AML-193 (cell line): ENCODE measurements around the gene SLC16A6.
"Not testable (repeated sequence)": the region's sequence is repeated elsewhere in the genome, so short reads cannot be mapped to it uniquely, and the experiment has no call there.

Experiments used
- DNase-seq, 2 experiments: peaks; one replicate each; lab custom pipeline; 2025; lab: John Stamatoyannopoulos, UW

Gene SLC16A6

GRCh38 chr17:68290268-68290954, 516 bp downstream of the SLC16A6 start:
- DNase-seq = peak; percentile 24 to 38

GRCh38 chr17:68289936-68290267, 1.0 kb downstream of the SLC16A6 start:
- DNase-seq = no peak

DNA sequence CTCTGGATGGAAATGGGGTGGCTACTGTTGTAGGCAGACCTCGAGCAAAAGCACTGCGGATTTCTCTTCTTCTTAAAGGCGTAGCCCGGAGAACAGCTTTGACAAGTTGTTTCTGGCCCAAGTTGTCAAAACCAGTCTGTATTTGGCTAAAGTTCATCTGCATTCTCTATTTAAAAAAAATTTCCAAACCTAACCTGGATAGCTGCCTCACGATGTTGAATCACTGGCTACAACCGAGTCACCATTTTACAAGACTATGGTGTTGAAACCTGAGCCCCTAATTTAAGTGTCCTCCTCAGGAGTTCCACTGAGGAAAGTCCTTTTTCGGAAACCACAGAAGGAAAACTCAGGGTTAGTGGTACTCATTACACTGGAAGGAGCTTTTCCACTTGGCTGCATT, 1.5 kb downstream of the SLC16A6 start:
- no peak for DNase-seq

DNA sequence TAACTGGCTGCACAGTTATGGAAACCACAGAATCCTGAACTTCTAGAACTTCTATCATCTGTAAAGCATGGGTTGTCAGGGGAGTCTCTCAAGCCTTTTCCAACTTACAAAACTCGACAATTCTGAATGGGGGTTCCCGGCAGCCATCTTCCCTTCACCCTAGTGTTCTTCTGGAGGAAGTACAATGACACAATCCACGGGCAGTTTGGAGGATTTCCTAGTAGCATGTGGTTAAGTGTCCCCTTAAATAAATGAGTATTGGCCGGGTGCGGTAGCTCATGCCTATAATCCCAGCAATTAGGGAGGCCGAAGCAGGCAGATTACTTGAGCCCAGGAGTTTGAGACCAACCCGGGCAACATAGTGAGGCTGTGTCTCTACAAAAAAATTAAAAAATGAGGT, 2.1 kb downstream of the SLC16A6 start:
- DNase-seq = peak; percentile 72 to 75

- DNase-seq = peak; percentile 65 to 71
These were observed 2.6 kb downstream of the SLC16A6 start for GRCh38 chr17:68288375-68288774.

GRCh38 chr17:68281965-68282364, 9.0 kb downstream of the SLC16A6 start:
- DNase-seq = not testable (repeated sequence)

DNA sequence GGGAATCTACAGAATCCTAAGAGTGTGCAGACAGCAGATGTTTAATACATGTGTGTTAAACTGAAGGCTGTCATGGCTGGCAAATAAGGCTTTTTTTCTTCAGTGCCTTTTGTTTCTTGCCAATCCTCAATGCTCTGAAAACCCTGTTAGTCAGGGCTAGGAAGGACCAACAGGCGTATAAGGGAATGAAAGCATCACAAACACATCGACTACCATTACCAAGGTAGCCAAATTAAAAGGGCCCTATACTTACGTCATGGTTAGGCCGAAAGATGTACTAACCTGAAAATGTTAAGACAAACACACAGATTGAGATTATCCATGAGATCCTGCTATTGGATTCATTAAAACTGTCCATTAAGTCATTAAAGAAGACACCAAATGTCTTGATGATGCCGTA, 13.1 kb downstream of the SLC16A6 start:
- no peak for DNase-seq

- not testable (repeated sequence) for DNase-seq
These were observed 14.6 kb downstream of the SLC16A6 start for GRCh38 chr17:68276339-68276738.

DNA sequence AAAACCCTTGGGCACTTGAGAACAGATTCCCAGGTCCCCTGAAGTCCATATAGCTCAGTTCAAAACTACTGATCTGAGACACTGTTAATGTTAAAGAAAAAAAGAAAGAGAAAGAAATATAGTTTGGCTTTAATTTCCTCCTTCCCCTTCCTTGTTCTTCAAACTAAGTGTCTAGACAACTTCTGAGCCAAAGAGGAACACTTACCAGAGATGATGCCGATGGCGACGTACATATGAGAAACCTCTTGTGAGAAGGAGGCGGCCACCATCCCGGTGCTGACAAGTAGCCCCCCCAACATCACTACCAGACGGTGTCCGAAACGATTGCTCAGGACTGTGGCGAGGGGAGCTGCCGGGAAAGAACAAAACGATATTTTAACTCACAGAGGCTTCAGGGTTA, 17.2 kb downstream of the SLC16A6 start:
- no peak for DNase-seq

DNA sequence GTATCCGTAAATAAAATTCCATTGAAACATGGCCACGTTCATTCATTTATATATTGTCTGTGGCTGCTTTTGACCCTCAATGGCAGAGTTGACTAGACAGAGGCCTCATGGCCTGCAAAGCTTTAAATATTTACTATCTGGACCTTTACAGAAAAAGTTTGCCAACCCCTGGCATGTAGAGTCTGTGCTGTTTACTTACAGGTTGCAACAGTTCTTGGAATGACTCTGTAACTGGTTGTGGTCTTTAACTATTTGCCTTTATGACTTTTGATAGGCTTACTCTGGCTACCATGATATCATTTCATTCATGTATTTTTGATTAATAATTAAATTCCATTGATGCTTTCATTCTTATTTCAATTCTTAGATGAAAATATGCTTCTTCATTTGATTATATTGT, 25.1 kb downstream of the SLC16A6 start:
- DNase-seq = not testable (repeated sequence)

DNA sequence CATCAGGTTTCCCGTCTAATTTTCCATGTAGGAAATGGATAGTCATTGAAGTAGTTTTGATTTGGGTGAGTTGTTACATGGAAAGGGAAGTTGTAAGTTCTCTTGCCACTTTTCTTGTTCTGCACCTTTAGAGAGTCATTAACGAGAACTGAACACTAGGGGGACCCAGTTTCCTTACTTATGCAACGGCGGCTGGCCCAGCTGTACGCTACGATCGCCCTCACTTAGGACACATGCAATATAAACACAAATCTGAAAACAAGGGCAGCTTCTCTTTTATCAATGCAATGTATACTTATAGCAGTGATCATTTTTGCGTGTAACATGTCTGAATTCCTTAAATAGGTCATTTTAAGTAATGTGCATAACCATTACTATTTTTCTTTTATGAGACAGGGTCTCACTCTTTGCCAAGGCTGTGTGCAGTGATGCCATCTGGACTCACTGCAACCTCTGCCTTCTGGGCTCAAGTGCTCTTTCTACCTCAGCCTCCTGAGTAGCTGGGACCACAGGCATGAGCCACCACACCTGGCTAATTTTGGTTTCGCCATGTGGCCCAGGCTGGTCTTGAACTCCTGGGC, 27.7 kb downstream of the SLC16A6 start:
- DNase-seq = peak; percentile 49 to 68

- not testable (repeated sequence) for DNase-seq
These were observed 28.5 kb downstream of the SLC16A6 start for GRCh38 chr17:68262467-68262866.

DNA sequence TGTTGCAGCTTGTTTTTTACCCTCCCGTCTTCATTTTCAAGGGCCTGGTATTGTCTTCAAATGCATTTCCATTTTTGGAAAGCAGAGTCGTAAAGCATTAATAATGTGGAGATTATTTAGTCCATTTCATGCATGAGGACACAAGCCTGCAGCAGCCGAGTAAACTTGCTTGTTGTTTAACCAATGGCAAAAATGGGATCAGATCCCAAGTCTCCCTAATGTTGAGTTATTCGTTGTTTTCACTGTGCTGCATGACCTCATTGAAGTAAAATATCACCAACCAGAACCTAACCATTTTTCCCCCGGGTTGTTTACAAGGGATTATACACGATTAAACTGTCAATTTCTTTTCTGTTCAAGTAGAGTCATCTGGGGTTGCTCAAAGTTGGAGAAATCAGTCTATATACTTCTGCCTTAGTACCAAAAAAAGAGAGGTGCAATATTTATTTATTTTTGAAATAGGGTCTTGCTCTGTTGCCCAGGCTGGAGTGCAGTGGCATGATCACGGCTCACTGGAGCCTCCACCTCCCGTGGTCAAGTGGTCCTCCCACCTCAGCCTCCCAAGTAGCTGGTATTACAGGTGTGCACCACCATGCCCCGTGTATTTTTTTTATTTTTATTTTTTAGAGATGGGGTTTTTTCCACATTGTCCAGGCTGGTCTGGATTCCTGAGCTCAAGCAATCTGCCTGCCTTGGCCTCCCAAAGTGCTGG, 30.7 kb downstream of the SLC16A6 start:
- no peak for DNase-seq

DNA sequence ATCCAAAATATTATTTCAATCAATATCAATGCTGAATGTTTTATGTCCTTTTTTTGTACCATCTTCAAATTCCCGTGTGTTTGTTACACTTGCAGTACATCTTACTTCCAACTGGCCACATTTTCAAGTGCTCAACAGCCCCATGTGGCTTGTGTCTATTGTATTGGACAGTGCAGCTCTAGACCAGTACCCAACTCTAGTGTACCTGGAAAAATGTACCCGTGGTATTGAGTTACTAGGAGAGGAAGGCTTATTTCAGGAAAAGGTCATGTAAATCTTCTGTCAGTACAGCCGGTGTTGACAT, 31.3 kb downstream of the SLC16A6 start:
- peak in 1 of 2 experiments; percentile 34 for DNase-seq

DNA sequence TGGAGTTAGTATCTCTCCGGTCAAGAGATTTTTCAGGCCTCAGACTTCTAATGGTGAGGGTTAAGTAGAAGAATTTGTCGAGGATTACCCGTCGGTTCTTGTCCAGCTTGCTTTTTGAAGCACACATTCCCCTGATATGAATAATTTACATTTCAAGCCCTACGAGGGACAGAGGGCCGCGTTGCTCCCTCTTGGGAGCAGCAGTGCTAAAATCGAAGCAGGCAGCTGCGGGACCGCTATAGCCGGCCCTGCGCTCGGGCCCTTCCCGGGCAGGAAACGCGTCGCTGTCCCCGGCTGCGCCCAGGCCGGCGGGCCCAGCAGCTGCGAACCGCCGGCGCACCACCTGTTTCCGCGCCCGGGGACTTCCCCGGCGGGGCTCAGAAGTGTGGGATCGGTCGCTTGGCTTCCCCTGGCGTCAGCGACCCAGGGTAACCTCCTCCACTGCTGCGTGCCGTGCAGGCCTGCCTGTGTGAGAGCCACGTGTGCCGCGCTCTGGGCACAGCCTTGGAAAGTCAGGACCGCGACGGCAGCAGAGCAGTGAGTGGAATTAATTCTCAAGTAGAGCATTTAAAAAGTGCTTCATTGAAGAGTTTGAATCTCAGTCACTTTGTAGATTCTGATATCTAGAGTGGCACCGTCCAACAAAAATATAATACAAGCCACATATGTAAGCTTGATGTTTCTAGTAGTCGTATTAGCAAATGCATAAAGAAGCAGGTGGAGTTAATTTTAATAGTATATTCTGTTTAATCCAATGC, 31.9 kb downstream of the SLC16A6 start:
- DNase-seq = peak; percentile 53 to 63

- no peak for DNase-seq
These were observed 33.0 kb downstream of the SLC16A6 start for GRCh38 chr17:68257934-68258333.

DNA sequence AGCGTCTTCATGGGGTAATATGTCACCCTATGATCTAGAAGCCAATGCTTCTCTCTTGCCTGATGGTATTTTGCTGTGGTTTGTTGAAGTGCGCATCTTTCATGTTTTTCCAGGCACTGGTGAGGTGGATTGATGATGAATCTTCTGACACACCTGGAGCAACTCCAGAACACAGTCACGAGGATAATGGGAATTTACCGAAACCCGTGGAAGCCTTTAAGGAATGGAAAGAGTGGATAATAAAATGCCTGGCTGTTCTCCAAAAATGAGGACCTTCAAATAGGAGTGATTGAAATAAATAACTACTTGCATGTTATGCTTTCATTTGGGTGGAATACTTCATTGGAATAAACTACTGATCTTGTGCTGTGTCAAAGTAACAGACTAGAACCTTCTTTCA, 34.2 kb downstream of the SLC16A6 start:
- DNase-seq = not testable (repeated sequence)

DNA sequence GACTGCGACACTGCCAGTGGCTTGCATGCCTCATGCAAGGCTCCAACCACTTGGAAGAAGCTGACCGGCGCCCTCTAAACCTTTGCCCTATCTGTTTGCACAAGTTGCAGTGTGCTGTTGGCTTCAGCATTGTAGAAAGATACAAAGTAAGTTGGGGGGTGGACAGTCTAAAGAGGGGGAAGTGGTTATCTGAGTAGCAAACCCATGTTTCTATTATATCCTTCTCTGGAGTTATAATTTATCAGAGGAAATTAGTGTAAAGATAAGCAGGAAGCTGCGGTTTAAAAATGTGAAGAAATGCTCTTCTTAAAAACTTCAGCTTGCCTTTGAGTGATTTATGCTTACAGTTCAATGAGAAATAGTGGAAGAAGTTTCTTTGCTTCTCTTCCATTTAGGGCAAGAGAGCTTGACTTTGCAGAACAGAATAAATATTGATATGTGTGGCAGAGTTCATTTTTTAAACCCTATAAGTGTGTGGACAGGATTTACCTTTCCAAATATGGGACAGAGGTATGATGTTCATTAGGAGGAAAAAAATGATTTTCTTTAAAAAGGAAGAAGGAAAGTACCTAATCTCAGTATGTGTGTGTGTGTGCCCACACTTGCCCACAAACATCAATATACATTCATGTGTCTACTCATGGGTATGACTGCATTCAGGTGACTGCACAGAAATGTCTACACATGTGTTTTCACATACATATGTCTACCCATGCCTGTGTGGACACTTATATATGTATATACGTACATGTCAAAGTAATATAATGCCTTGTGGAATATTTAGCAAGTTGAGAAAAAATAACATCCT, 35.0 kb downstream of the SLC16A6 start:
- DNase-seq = peak; percentile 90 to 97

DNA sequence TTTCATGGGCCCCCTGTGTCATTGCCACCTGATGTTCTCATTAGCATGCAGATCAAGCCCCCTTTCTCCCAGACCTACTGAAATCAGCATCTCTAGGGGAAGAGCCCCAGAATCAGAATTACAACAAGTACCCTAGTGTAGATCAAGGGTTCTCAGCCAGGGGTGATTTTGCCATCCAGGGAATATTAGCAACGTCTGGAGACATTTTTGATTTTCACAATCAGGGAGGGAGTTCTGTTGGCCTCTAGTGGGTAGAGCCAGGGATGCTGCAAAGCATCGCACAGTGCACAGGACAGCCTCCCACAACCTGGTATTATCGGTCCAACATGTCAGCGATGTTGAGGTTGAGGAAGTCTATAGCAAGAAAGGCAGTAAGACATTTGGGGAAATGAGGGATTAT, 35.8 kb downstream of the SLC16A6 start:
- DNase-seq = no peak

GRCh38 chr17:68253426-68253825, 37.5 kb downstream of the SLC16A6 start:
- not testable (repeated sequence) for DNase-seq

DNA sequence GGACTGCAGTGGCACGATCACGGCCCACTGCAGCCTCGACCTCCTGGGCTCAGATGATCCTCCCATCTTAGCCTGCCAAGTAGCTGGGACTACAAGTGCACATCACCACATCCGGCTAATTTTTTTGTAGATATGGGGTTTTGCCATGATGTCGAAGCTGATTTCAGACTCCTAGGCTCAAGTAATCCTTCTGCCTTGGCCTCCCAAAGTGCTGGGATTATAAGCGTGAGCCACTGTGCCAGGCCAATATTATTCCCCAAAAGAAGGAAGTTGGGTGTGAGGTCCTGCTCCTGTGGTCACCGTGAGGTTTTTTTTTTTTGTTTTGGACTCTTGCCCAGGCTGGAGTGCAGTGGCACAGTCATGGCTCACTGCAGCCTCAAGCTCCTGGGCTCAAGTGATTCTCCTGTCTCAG, 41.6 kb downstream of the SLC16A6 start:
- DNase-seq = peak; percentile 64 to 76

DNA sequence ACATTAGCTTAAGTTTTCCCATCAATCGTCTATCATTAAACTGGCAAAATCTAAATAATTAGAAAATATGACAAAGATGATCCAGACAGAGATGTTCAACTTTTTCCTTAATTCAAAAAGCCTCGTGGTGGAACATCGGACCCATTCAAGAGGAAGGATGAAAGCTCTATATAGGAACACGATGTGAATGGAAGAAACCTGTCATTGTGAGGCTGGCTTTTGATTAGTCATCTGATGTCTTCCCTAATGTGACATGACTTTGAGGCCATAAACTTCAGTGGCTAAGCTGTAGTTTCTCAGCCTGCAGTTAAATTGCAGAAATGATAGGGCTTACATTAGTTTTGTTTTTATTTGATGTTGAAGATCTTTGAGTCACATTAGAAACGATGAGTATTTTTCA, 42.0 kb downstream of the SLC16A6 start:
- peak; percentile 12 to 23 for DNase-seq
